GM19467 (cell line): ENCODE results near the gene APCDD1L.
"Not testable (repeated sequence)": the region's sequence is repeated elsewhere in the genome, so short reads cannot be mapped to it uniquely, and the experiment has no call there.

Experiments used
- ATAC-seq: cut with Tn5 transposase; IDR thresholded peaks from one replicate; pipeline ENCODE4 v1.9.1; 2021; ENCODE audit warnings: mild to moderate bottlenecking, moderate library complexity; ENCODE audit not compliant: unreplicated experiment

Gene APCDD1L

GRCh38 chr20:58418949-58419748, 96.0 kb downstream of the APCDD1L start:
- no peak for ATAC-seq

DNA sequence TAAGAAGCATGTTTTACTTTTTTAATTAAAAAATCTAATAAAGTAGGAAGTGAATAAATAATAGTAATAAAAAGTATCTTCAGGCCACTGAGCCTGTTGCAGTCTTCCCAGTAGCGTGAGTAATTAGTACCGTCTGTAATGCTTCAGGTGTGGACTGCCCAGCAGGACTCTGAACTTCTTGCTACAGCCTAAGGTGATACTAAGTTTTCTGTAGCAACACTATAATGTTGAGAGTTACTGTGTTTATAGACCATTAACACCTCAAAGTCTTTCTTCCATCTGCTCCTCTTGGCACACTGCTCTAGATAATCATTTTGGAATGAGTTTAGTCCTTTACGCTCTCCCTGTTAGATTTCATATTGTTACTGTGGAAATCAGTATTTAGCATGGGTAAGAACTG, 97.8 kb downstream of the APCDD1L start:
- ATAC-seq: no peak

DNA sequence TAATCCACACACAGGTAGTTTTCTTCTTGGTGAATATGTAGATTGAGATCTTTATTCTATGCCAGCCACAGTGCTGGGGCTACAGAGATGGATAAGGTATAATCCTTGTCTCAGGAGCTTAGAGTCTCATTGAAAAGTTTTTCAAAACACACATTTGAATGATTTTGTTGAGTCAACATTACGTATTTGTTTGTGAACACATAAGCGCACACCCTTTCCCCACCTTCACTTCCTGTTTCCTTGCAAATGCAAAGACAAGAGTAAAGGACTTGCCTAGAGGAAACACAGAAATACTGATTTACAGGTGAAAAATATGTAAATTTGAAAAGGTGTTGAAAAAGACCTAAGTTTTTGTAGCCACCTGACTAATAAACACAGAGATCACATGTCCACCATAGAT, 98.4 kb downstream of the APCDD1L start:
- no peak for ATAC-seq

DNA sequence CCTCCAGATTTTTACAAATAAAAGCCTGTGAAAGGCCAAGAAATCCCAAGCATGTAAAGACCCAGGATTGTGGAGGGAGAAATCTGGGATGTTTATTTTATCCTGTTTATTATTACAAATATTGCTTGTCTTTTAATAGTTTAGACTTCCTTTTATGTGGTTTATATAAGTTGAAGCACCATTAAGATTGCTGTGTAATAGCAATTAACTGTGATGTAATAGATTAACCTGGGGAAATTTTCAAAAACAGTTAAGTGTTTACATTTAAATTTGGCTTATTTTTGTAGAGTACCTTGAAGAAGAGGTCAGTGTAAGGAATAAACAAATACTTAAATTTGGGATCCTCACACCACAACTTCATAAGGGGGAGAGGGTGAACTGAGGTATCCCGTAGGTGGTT, 99.1 kb downstream of the APCDD1L start:
- no peak for ATAC-seq

DNA sequence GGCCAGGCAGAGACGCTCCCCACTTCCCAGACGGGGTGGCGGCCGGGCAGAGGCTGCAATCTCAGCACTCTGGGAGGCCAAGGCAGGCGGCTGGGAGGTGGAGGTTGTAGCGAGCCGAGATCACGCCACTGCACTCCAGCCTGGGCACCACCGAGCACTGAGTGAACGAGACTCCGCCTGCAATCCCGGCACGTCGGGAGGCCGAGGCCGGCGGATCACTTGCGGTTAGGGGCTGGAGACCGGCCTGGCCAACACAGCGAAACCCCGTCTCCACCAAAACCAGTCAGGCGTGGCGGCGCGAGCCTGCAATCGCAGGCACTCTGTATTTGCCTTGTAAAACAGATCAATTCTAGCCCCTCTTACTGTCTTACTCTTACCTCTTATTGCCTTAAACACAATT, 100.4 kb downstream of the APCDD1L start:
- not testable (repeated sequence) for ATAC-seq

DNA sequence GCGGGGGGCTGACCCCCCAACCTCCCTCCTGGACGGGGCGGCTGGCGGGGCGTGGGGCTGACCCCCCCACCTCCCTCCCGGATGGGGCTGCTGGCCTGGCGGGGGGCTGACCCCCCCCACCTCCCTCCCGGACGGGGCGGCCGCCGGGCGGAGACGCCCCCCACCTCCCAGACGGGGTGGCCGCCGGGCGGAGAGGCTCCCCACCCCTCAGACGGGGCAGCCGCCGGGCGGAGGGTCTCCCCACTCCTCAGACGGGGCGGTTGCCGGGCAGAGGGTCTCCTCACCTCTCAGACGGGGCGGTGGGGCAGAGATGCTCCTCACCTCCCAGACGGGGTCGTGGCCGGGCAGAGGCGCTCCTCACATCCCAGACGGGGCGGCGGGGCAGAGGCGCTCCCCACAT, 101.0 kb downstream of the APCDD1L start:
- ATAC-seq: not testable (repeated sequence)
